Smooth muscle cell (in vitro differentiated cells): ENCODE results near the gene CNTN2. TPM values are rescaled to one million over a fixed set of nuclear protein-coding genes. Genes with fewer than 3 reads are reported as not detected.

Source experiments
- DNase-seq: peaks from one replicate; lab custom pipeline; 2025; ENCODE audit not compliant: unreplicated experiment; lab: John Stamatoyannopoulos, UW
- H2AFZ ChIP-seq: fragments of 200-600 bp; sonication (generic); 2 replicates; pipeline ENCODE4 v1.6.0; 2016; ENCODE audit warnings: antibody characterized with exemption, low read depth, mild to moderate bottlenecking
- H3F3A ChIP-seq: fragments of 200-600 bp; sonication (generic); 2 replicates; pipeline ENCODE4 v1.6.0; 2017; ENCODE audit warnings: antibody characterized with exemption, low read depth
- H3K27ac ChIP-seq: fragments of 200-600 bp; sonication (generic); 2 replicates; pipeline ENCODE4 v1.5.1; 2016; ENCODE audit warnings: low read depth, mild to moderate bottlenecking
- H3K27me3 ChIP-seq: fragments of 200-600 bp; sonication (generic); 2 replicates; pipeline ENCODE4 v1.6.1; 2016; ENCODE audit warnings: low read depth, mild to moderate bottlenecking
- H3K36me3 ChIP-seq: fragments of 200-600 bp; sonication (generic); 2 replicates; pipeline ENCODE4 v1.5.1; 2016; ENCODE audit warnings: low read depth
- H3K4me1 ChIP-seq: fragments of 200-600 bp; sonication (generic); 2 replicates; pipeline ENCODE4 v1.5.1; 2016; ENCODE audit warnings: low read depth
- H3K4me2 ChIP-seq: fragments of 200-600 bp; sonication (generic); 2 replicates; pipeline ENCODE4 v1.6.0; 2016; ENCODE audit warnings: mild to moderate bottlenecking
- H3K4me3 ChIP-seq: fragments of 200-600 bp; sonication (generic); 2 replicates; pipeline ENCODE4 v1.5.1; 2016; ENCODE audit warnings: mild to moderate bottlenecking
- H3K79me2 ChIP-seq: fragments of 200-600 bp; sonication (generic); 2 replicates; pipeline ENCODE4 v1.6.0; 2016; ENCODE audit warnings: low read depth, mild to moderate bottlenecking
- H3K9ac ChIP-seq: fragments of 200-600 bp; sonication (generic); 2 replicates; pipeline ENCODE4 v1.6.0; 2016; ENCODE audit warnings: low read depth
- H3K9me3 ChIP-seq: fragments of 200-600 bp; sonication (generic); replicated peaks from 2 replicates; pipeline ENCODE4 v1.5.1; 2016; ENCODE audit warnings: low read depth
- H4K20me1 ChIP-seq: fragments of 200-600 bp; sonication (generic); 2 replicates; pipeline ENCODE4 v1.6.0; 2016; ENCODE audit warnings: low read depth
- CTCF ChIP-seq: fragments of 200-600 bp; sonication (generic); IDR thresholded peaks from 2 replicates; pipeline ENCODE4 v1.5.1; 2017; ENCODE audit warnings: borderline replicate concordance, mild to moderate bottlenecking, antibody characterized with exemption; ENCODE audit not compliant: insufficient read depth, poor library complexity, severe bottlenecking
- WGBS: methylation state at CpG from one replicate; pipeline ENCODE4 v1.1.7; 2016; ENCODE audit warnings: low lambda C conversion rate; 5-methylcytosine and 5-hydroxymethylcytosine counted together
- polyA plus RNA-seq: library from polyadenylated mRNA; unstranded; fragments of >200 nt; fragmentation: Nextera tagmentation; extraction: Ambion mirVana; gene quantifications from 2 replicates; pipeline ENCODE4 v1.2.1, GENCODE V29; 2016
- total RNA-seq: library from RNA; depleted of rRNA; stranded (reverse); fragments of >200 nt; gene quantifications from 2 replicates; pipeline ENCODE4 v1.2.3, GENCODE V29; 2014

CNTN2 gene
- total and polyA plus RNA-seq, 2 experiments from 2014 or later, result not detected

DNA sequence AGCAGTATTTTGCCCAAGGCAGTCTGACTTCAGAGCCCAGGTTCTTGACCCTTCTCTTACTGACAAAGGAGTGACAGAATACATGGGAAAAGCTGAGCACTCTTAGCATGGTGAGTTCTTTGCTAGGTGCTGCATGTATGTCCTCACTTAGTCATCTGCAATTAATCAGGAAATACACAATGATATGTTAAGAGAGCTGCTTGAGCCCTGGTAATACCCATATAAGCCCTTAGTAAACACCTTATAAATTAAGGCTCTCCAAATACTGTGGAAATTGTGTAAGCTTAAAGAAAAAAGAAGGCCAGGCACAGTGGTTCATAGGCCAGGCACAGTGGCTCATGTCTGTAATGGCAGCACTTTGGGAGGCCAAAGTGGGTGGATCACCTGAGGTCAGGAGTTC, 55.2 kb downstream of the CNTN2 start:
- Histone ChIP-seq H3K36me3 (peaks cover 58% of the 10 kb centered on the region), H2AFZ (no peak overlapping the region), H3K9ac (no peak overlapping the region), H3F3A (no peaks in the 10 kb centered on the region), H4K20me1 (no peaks in the 10 kb centered on the region), H3K4me2 (no peak overlapping the region), H3K27ac (no peak overlapping the region), H3K4me1 (no peaks in the 10 kb centered on the region), H3K4me3 (no peak overlapping the region), H3K9me3 (no peaks in the 10 kb centered on the region), H3K27me3 (no peaks in the 10 kb centered on the region), H3K79me2 (no peaks in the 10 kb centered on the region)
- TF ChIP-seq CTCF, result no peak
- no peak for DNase-seq

GRCh38 chr1:205102404-205102803, 59.4 kb downstream of the CNTN2 start:
- 97% methylated on average over 3 of the region's 3 CpGs for WGBS
- Histone ChIP-seq H3K4me3 (no peak overlapping the region), H3K4me1 (no peaks in the 10 kb centered on the region), H2AFZ (no peak overlapping the region), H3K36me3 (peaks cover 32% of the 10 kb centered on the region), H3K79me2 (peaks cover 8% of the 10 kb centered on the region), H4K20me1 (no peaks in the 10 kb centered on the region), H3F3A (no peaks in the 10 kb centered on the region), H3K4me2 (no peak overlapping the region), H3K27ac (no peak overlapping the region), H3K9ac (no peak overlapping the region), H3K9me3 (no peaks in the 10 kb centered on the region), H3K27me3 (no peaks in the 10 kb centered on the region)
- TF ChIP-seq CTCF, result no peak
- DNase-seq, result no peak

- no peak overlapping the region for H3K4me3 ChIP-seq
- TF ChIP-seq CTCF, result no peak
- H3K36me3 ChIP-seq, result peaks cover 14% of the 10 kb centered on the region
- peaks cover 8% of the 10 kb centered on the region for H3K79me2 ChIP-seq
- no peak overlapping the region for H3K9ac ChIP-seq
- WGBS, result over 99% methylated on average over 4 of the region's 4 CpGs
- no peaks in the 10 kb centered on the region for H3K9me3 ChIP-seq
- H3K27ac ChIP-seq, result no peak overlapping the region
- no peak overlapping the region for H2AFZ ChIP-seq
- no peak for DNase-seq
- no peaks in the 10 kb centered on the region for H3K27me3 ChIP-seq
- no peaks in the 10 kb centered on the region for H4K20me1 ChIP-seq
- H3K4me1 ChIP-seq, result no peaks in the 10 kb centered on the region
- no peak overlapping the region for H3K4me2 ChIP-seq
- H3F3A ChIP-seq, result no peaks in the 10 kb centered on the region
These were observed 64.3 kb downstream of the CNTN2 start for GRCh38 chr1:205107327-205107726.

DNA sequence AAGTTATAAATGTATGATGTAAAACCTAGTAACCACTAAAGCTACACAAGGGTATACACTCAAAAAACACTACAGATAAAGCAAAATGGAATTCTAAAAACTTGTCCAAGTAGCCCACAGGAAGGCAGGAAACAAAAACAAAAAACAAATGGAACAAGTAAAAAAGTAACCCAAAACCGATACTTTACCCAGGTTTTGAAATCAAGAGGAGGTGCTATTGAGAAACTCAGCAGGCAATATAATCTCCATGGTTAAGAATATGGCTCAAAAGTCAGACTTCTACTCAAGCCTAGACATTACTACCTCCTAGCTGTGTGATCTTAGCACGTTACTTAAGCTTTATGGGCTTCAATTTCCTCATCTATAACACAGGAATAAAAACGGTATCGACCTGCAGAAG, 65.5 kb downstream of the CNTN2 start:
- H3K4me3 ChIP-seq, result no peak overlapping the region
- H3K27ac ChIP-seq, result no peak overlapping the region
- no peak for TF ChIP-seq CTCF
- H3K9me3 ChIP-seq, result no peaks in the 10 kb centered on the region
- no peaks in the 10 kb centered on the region for H4K20me1 ChIP-seq
- peaks cover 8% of the 10 kb centered on the region for H3K79me2 ChIP-seq
- H3K27me3 ChIP-seq, result no peaks in the 10 kb centered on the region
- no peak for DNase-seq
- peaks cover 8% of the 10 kb centered on the region for H3K36me3 ChIP-seq
- WGBS, result 94% methylated on average over 4 of the region's 4 CpGs
- no peaks in the 10 kb centered on the region for H3K4me1 ChIP-seq
- H2AFZ ChIP-seq, result no peak overlapping the region
- H3F3A ChIP-seq, result no peaks in the 10 kb centered on the region
- no peak overlapping the region for H3K4me2 ChIP-seq
- no peak overlapping the region for H3K9ac ChIP-seq
